AG04449 (cell line): ENCODE data around the gene SMIM5.

ENCODE experiments used
- CTCF ChIA-PET: fragments of 350-600 bp; formaldehyde crosslinking; extraction: SDS; loops from one replicate; lab custom pipeline; 2021; ENCODE audit warnings: antibody characterized with exemption; lab: Yijun Ruan, JAX
- POLR2A ChIA-PET: fragments of 400-600, 350-600 bp; formaldehyde crosslinking; extraction: SDS; loops from one replicate; lab custom pipeline; 2020; ENCODE audit warnings: antibody characterized with exemption, inconsistent platforms; lab: Yijun Ruan, JAX
- DNase-seq: peaks from one replicate; pipeline ENCODE4 v3.0.0-alpha.2; 2010; ENCODE audit warnings: low read depth, low spot score
- H3K4me3 ChIP-seq: 2 replicates; pipeline ENCODE4 v1.5.1; 2011; ENCODE audit warnings: low read depth, mild to moderate bottlenecking, control low read depth, low read length
- CTCF ChIP-seq: IDR thresholded peaks from one replicate; pipeline ENCODE4 v1.5.1; 2011; ENCODE audit warnings: mild to moderate bottlenecking, moderate library complexity, low read length, control low read depth, inconsistent platforms; ENCODE audit not compliant: insufficient read depth; ENCODE audit errors: missing control alignments

Gene SMIM5

GRCh38 chr17:75625813-75626486 is 7.3 kb upstream of the SMIM5 start:
- POLR2A ChIA-PET, result no interaction called here
- DNase-seq, result no peak
- CTCF ChIA-PET, result interaction anchor here (0.6 to 28.7 kb wide), 16 partner anchors 8 to 129 kb away, joined by 3 to 1427 read pairs (median 4); partner anchors contain the start of genes GALK1 and SMIM5
- peak; percentile 71 for TF ChIP-seq CTCF
- no peak overlapping the region for H3K4me3 ChIP-seq

GRCh38 chr17:75626496-75627038 is 6.7 kb upstream of the SMIM5 start:
- POLR2A ChIA-PET, result no interaction called here
- TF ChIP-seq CTCF, result no peak
- CTCF ChIA-PET, result interaction anchor here (1.2 to 28.7 kb wide), 7 partner anchors 7 to 129 kb away, joined by 3 to 1427 read pairs (median 21); partner anchors contain the start of genes GALK1 and SMIM5
- no peak overlapping the region for H3K4me3 ChIP-seq
- DNase-seq, result no peak

GRCh38 chr17:75627094-75627493 is 6.1 kb upstream of the SMIM5 start:
- POLR2A ChIA-PET, result no interaction called here
- TF ChIP-seq CTCF, result no peak
- CTCF ChIA-PET, result interaction anchor here (1.2 to 28.7 kb wide), 5 partner anchors 7 to 128 kb away, joined by 3 to 1427 read pairs (median 357); partner anchors contain the start of genes GALK1 and SMIM5
- no peak for DNase-seq
- H3K4me3 ChIP-seq, result no peak overlapping the region

GRCh38 chr17:75628425-75628824 is 4.8 kb upstream of the SMIM5 start:
- no peak for TF ChIP-seq CTCF
- no peak for DNase-seq
- POLR2A ChIA-PET, result no interaction called here
- no peak overlapping the region for H3K4me3 ChIP-seq
- CTCF ChIA-PET, result interaction anchor here (1.1 to 28.7 kb wide), 5 partner anchors 11 to 127 kb away, joined by 3 to 1427 read pairs (median 357); partner anchors contain the start of genes GALK1, RECQL5 and SAP30BP

GRCh38 chr17:75629157-75629556 is 4.1 kb upstream of the SMIM5 start:
- no peak for DNase-seq
- ChIA-PET CTCF (interaction anchor here (1.1 to 28.7 kb wide), 7 partner anchors 12 to 126 kb away, joined by 3 to 1427 read pairs (median 5); partner anchors contain the start of genes GALK1, RECQL5 and SAP30BP), POLR2A (no interaction called here)
- H3K4me3 ChIP-seq, result no peak overlapping the region
- no peak for TF ChIP-seq CTCF
